GM23338 (cell line): ENCODE data around the gene NGDN. TPM values are rescaled to one million over a fixed set of nuclear protein-coding genes. Genes with fewer than 3 reads are reported as not detected.
"Not testable (repeated sequence)": the region's sequence is repeated elsewhere in the genome, so short reads cannot be mapped to it uniquely, and the experiment has no call there.

Experiments
- ATAC-seq: fragments of 200-7000 bp; cut with Tn5 transposase; 3 replicates; pipeline ENCODE4 v1.9.1; 2020
- DNase-seq: peaks from one replicate; pipeline ENCODE4 v3.0.0-alpha.2; 2015; ENCODE audit warnings: low spot score
- H2AFZ ChIP-seq: fragments of 200-600 bp; sonication (generic); 2 replicates; pipeline ENCODE4 v1.8.0; 2016; ENCODE audit warnings: antibody characterized with exemption, mild to moderate bottlenecking, moderate library complexity
- H3F3A ChIP-seq: fragments of 200-600 bp; sonication (generic); replicated peaks from 2 replicates; pipeline ENCODE4 v1.8.0; 2017; ENCODE audit warnings: antibody characterized with exemption, mixed run types, low read depth
- H3K27ac ChIP-seq: fragments of 200-600 bp; sonication (generic); 2 replicates; pipeline ENCODE4 v1.6.1; 2016; ENCODE audit warnings: low read depth
- H3K27me3 ChIP-seq: fragments of 200-600 bp; sonication (generic); 2 replicates; pipeline ENCODE4 v1.8.0; 2016; ENCODE audit warnings: mild to moderate bottlenecking, mixed run types, moderate library complexity; ENCODE audit not compliant: insufficient read depth
- H3K36me3 ChIP-seq: fragments of 200-600 bp; sonication (generic); 2 replicates; pipeline ENCODE4 v1.8.0; 2016; ENCODE audit warnings: mild to moderate bottlenecking; ENCODE audit not compliant: insufficient read depth
- H3K4me1 ChIP-seq: fragments of 200-600 bp; sonication (generic); 2 replicates; pipeline ENCODE4 v1.8.0; 2016; ENCODE audit warnings: mild to moderate bottlenecking, moderate library complexity; ENCODE audit not compliant: insufficient read depth
- H3K4me2 ChIP-seq: fragments of 200-600 bp; sonication (generic); 2 replicates; pipeline ENCODE4 v1.7.1; 2017; ENCODE audit warnings: mixed run types
- H3K4me3 ChIP-seq: fragments of 200-600 bp; sonication (generic); 2 replicates; pipeline ENCODE4 v1.6.1; 2016; ENCODE audit warnings: mixed run types
- H3K79me2 ChIP-seq: fragments of 200-600 bp; sonication (generic); replicated peaks from 2 replicates; pipeline ENCODE4 v1.8.0; 2017; ENCODE audit warnings: mild to moderate bottlenecking; ENCODE audit not compliant: insufficient read depth
- H3K9me2 ChIP-seq: fragments of 200-600 bp; sonication (generic); 2 replicates; pipeline ENCODE4 v1.8.0; 2017; ENCODE audit not compliant: insufficient read depth
- H4K20me1 ChIP-seq: fragments of 200-600 bp; sonication (generic); replicated peaks from 2 replicates; pipeline ENCODE4 v1.8.0; 2017; ENCODE audit warnings: mild to moderate bottlenecking; ENCODE audit not compliant: insufficient read depth
- H3K27ac Mint-ChIP-seq: 2 replicates; pipeline ENCODE4 v1.8.0; 2020; ENCODE audit warnings: inconsistent platforms, mild to moderate bottlenecking, moderate library complexity, mixed read lengths
- H3K27me3 Mint-ChIP-seq: 3 replicates; pipeline ENCODE4 v1.8.0; 2022; ENCODE audit warnings: low read depth, mild to moderate bottlenecking, moderate library complexity, mixed read lengths, inconsistent platforms; ENCODE audit not compliant: insufficient read depth, poor library complexity
- H3K36me3 Mint-ChIP-seq: 3 replicates; pipeline ENCODE4 v1.8.0; 2021; ENCODE audit warnings: low read depth, mild to moderate bottlenecking, inconsistent platforms, moderate library complexity, mixed read lengths
- H3K4me1 Mint-ChIP-seq: 3 replicates; pipeline ENCODE4 v1.8.0; 2020; ENCODE audit warnings: mild to moderate bottlenecking, inconsistent platforms, mixed read lengths
- H3K4me3 Mint-ChIP-seq: 3 replicates; pipeline ENCODE4 v1.8.0; 2021; ENCODE audit warnings: moderate library complexity, mild to moderate bottlenecking, inconsistent platforms, mixed read lengths
- H3K9me3 Mint-ChIP-seq: 3 replicates; pipeline ENCODE4 v1.8.0; 2020; ENCODE audit warnings: moderate library complexity, mild to moderate bottlenecking, inconsistent platforms, mixed read lengths
- CREB1 ChIP-seq: fragments of 250-450 bp; sonication (Bioruptor Pico); IDR thresholded peaks from 2 replicates; pipeline ENCODE4 v1.5.0; 2020; ENCODE audit warnings: low read depth, mild to moderate bottlenecking, moderate library complexity
- ETS1 ChIP-seq: IDR thresholded peaks from 2 replicates; pipeline ENCODE4 v1.6.1; 2016; ENCODE audit warnings: antibody characterized with exemption
- EZH2 ChIP-seq: fragments of 200-600 bp; sonication (generic); IDR thresholded peaks from one replicate; pipeline ENCODE4 v1.8.0; 2017; ENCODE audit warnings: antibody characterized with exemption, mild to moderate bottlenecking, low read depth; ENCODE audit not compliant: unreplicated experiment
- EZH2phosphoT487 ChIP-seq: fragments of 200-600 bp; sonication (generic); IDR thresholded peaks from one replicate; pipeline ENCODE4 v1.8.1; 2018; ENCODE audit warnings: antibody characterized with exemption; ENCODE audit not compliant: unreplicated experiment
- JUNB ChIP-seq: IDR thresholded peaks from one replicate; pipeline ENCODE4 v1.6.1; 2016; ENCODE audit warnings: antibody characterized with exemption; ENCODE audit not compliant: unreplicated experiment
- NANOG ChIP-seq: IDR thresholded peaks from 2 replicates; pipeline ENCODE4 v1.6.1; 2016; ENCODE audit warnings: antibody characterized with exemption, borderline replicate concordance
- STAT1 ChIP-seq: IDR thresholded peaks from one replicate; pipeline ENCODE4 v1.6.1; 2016; ENCODE audit warnings: antibody characterized with exemption; ENCODE audit not compliant: unreplicated experiment
- ZNF331 ChIP-seq: fragments of 250-450 bp; sonication (Bioruptor Pico); IDR thresholded peaks from 2 replicates; pipeline ENCODE4 v1.5.0; 2020; ENCODE audit warnings: low read depth, mild to moderate bottlenecking, moderate library complexity
- ZNF462 ChIP-seq: fragments of 250-450 bp; sonication (Bioruptor Pico); IDR thresholded peaks from 2 replicates; pipeline ENCODE4 v1.5.0; 2020; ENCODE audit warnings: mild to moderate bottlenecking, moderate library complexity
- polyA plus RNA-seq: library from polyadenylated mRNA; unstranded; fragments of >200 nt; fragmentation: Nextera tagmentation; extraction: Ambion mirVana; gene quantifications from 2 replicates; pipeline ENCODE4 v1.2.1, GENCODE V29; 2016
- total RNA-seq: library from RNA; depleted of rRNA; stranded (reverse); fragments of >200 nt; shearing (Covaris generic); gene quantifications from 2 replicates; pipeline ENCODE4 v1.2.3, GENCODE V29; 2014

NGDN gene
- total and polyA plus RNA-seq, 2 experiments from 2014 or later, result 48.6 to 90.8 TPM

GRCh38 chr14:23425169-23425568 lies 44.3 kb upstream of the NGDN start:
- Mint-ChIP-seq H3K4me1 (peaks cover 2% of the 10 kb centered on the region; the same call in 2 of the 3 replicates), H3K27me3 (peaks cover 20% of the 10 kb centered on the region), H3K36me3 (no peaks in the 10 kb centered on the region; the same call in 2 of the 3 replicates), H3K9me3 (peaks cover 3% of the 10 kb centered on the region; the same call in 1 of the 3 replicates), H3K27ac (no peak overlapping the region), H3K4me3 (no peak overlapping the region)
- no peak for TF ChIP-seq STAT1
- TF ChIP-seq JUNB, result no peak
- no peak for TF ChIP-seq EZH2phosphoT487
- TF ChIP-seq EZH2, result no peak
- no peak for TF ChIP-seq NANOG
- TF ChIP-seq CREB1 (CRISPR knock-in tag), result no peak
- no peak for TF ChIP-seq ZNF331 (CRISPR knock-in tag)
- TF ChIP-seq ZNF462 (CRISPR knock-in tag), result no peak
- no peak for TF ChIP-seq ETS1
- Histone ChIP-seq H4K20me1 (no peaks in the 10 kb centered on the region), H3K27ac (no peak overlapping the region), H3K27me3 (no peaks in the 10 kb centered on the region), H3K4me3 (no peak overlapping the region), H3F3A (no peaks in the 10 kb centered on the region), H3K4me1 (no peaks in the 10 kb centered on the region), H3K79me2 (no peaks in the 10 kb centered on the region), H3K9me2 (peaks cover 15% of the 10 kb centered on the region), H2AFZ (no peak overlapping the region), H3K4me2 (no peak overlapping the region), H3K36me3 (no peaks in the 10 kb centered on the region)
- DNase-seq, result no peak
- no peak for ATAC-seq

- not testable (repeated sequence) for H3K4me3 ChIP-seq, ATAC-seq, H3F3A ChIP-seq, H3K4me2 ChIP-seq, H3K36me3 ChIP-seq, DNase-seq, H3K4me1 Mint-ChIP-seq, H3K27ac Mint-ChIP-seq, H3K4me3 Mint-ChIP-seq, H4K20me1 ChIP-seq, H3K27me3 ChIP-seq, H3K79me2 ChIP-seq, H3K36me3 Mint-ChIP-seq, H3K9me3 Mint-ChIP-seq, H3K4me1 ChIP-seq, H2AFZ ChIP-seq, H3K27ac ChIP-seq
- H3K27me3 Mint-ChIP-seq, result peaks cover 19% of the 10 kb centered on the region
- peaks cover 13% of the 10 kb centered on the region for H3K9me2 ChIP-seq
Measured at GRCh38 chr14:23425798-23426197, 43.7 kb upstream of the NGDN start.
